GM18861 (cell line): ENCODE measurements around the gene DYNC1H1.
"Not testable (repeated sequence)": the region's sequence is repeated elsewhere in the genome, so short reads cannot be mapped to it uniquely, and the experiment has no call there.

Source experiments
- ATAC-seq: cut with Tn5 transposase; IDR thresholded peaks from one replicate; pipeline ENCODE4 v1.9.1; 2021; ENCODE audit not compliant: unreplicated experiment

Gene DYNC1H1

DNA sequence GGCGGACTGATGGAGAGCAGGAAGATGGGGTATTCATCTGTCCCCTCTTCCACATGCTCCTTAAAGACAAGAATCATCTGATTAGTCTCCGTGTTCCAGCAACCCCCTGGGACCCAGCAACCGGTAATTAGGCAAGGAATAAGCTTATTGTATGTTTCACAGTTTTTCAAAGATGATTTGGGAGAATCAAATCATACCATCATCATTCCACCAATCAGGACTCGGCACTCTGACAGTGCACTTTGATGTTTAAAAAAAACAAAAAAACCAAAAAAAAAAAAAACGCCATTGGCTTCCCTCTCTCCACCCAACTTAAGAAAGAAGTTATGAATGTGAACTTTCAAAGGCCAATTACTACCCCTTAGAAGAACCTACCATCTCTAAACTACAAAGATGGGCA, 1.3 kb upstream of the DYNC1H1 start:
- ATAC-seq = no peak

DNA sequence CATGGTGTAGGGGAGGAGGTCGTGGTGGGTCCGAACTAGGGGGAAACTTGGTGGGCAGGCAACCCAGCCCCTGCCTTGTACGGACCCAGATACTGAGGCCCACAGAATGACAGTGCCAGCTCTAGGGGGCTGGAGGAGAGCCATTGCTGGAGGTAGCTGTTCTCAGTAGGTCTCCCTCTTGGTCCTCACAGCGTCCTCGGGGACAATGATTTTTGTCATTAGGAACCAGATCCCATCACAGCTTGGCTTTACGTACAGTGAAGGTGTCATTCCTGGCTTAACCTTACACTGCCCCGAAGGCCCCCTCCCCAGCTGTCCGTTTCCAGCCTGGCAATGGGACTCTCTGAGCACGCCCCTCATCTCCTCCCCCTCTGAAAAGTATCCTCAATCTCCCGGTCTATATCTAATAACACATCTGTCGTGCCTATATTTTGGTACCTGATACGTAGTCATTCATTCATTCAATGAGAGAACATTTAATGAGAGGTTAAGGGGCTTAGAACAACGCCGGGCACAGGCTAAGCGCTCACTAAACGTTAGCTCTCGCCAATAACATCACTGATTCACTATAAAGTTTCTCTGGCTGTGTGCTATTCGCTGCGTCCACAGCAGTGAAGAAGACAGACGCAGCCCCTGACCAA, 597 bp upstream of the DYNC1H1 start:
- no peak for ATAC-seq

DNA sequence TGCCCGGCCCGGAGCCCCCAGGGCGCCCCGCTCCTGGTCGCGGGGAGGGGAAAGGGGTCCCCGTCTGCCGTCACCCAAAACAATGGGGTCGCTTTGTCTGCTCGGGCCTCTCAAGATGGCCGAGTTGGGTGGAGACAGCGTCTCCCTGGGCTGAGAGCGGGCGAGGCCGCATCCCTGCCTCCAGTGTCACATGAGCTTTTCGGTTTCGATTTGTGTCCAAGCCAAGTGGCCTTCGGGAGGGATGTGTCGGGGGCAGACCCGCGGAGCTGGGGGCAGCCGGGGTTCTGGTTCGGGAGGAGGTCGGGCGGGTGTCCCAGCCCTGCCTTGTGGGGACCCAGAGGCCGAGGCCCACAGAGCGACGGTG, 790 bp downstream of the DYNC1H1 start:
- ATAC-seq = peak; percentile 21

DNA sequence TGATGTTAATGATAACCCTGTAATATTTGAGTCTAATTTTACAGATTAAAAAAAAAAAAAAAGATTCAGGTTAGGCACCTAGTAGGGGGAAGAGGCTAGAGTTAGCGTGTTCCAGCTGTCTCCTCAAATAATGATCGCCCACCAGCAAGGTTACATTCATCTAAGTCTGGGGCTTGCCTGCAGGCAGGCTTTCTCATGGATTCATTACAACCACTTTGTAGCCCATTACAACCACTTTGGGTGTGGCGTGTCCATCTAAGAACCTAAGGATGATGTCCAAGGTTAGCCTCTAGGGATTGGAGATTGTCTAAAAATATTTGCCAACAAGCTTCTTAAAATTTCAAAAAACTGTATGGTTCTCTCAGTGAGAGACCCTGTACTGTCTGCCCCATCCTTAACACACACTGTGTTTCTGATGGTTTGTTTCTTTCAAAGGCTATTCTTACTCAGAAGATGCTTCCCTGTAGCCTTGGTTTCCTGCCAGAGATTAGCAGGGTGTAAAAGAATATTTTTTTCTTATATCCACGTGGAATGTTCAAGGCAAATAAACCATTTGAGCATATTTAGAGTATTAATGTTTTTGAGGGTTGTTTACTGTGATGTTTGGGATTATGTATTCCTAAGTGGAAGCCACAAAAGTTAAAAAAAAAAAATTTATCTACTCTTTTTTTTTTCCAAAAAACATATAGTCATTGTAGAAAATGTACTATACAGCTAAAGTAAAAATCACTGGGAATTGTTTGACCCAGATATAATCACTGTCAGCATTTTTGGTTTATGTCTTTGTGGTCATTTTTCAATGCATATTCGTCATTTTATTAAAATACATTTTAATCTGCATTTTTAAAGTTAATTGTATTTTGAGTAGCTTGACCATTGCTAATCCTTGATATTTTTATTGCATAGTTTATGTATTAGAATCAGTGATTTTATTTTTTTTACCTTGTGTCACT, 1.7 kb downstream of the DYNC1H1 start:
- no peak for ATAC-seq

DNA sequence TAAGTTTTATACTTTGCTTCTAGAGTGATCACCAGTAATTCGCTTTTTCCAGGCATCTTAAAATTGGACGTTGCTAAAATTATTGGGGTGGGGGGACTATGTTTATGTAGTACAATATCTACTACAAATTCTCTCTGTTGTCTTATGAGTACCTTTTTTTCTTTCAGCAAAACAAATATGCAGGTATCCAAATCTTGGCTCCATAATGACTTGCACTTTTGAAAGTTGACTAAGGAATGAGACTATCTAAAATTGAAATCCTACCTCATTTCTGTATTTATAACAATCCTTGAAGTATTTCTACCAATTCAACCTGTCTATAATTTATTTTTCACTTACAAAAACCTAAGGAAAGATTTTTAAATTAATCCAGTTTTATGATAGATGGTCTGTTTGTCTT, 2.4 kb downstream of the DYNC1H1 start:
- ATAC-seq = no peak

DNA sequence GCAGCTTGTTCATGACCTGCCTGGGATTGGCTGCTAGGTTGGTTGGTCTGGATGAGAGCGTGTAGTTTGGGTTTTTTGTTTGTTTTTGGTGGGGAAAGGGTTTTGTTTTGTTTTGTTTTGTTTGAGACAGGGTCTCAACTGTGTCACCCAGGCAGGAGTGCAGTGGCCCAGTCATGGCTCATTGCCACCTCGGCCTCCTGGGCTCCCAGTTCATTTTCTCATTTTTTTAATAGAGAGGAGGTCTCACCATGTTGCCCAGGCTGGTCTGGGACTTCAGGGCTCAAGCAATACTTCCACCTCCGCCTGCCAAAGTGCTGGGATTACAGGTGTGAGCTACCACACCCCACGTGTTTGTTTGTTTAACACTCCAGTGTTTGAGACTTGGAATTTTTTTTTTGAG, 3.8 kb downstream of the DYNC1H1 start:
- no peak for ATAC-seq

DNA sequence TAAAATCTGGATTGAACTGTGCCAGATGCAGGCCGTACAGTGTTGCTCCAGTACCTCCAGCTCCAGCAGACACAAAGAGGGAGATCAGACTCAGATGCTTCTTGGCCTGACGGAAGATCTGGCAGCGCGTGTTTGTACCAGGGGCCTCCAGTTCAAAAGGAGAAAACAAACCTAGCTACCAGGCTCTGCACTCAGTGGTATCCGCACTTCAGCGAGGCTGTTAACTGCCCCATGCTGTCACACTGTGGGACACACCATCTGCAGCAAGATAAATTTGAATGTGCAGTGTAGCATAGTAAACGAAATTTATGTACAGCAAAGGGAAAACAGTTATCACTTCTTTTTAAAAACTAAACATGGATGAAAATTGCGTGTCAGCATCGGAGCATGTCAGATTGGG, 5.1 kb downstream of the DYNC1H1 start:
- no peak for ATAC-seq

DNA sequence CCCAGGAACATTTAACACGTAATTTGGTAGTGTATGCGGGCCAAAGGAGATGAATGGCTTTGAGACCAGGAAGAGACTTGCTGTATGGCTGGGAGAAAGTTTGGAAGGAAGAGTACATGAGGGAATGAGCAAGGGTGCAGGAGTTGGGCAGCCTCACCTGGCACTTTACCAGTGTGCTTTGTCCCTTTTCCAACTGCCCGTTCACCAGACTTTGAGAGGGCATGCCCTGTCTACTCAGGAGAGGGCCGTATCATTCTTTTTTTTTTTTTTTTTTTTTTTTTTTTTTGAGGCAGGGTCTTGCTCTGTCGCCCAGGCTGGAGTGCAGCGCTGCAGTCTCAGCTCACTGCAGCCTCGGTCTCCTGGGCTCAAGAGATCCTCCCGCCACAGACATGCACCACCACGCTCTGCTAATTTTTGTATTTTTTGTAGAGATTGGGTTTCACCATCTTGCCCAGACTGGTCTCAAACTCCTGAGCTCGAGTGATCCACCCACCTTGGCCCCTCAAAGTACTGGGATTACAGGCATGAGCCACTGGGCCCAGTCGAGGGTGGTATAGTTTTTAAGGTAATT, 6.5 kb downstream of the DYNC1H1 start:
- no peak for ATAC-seq

DNA sequence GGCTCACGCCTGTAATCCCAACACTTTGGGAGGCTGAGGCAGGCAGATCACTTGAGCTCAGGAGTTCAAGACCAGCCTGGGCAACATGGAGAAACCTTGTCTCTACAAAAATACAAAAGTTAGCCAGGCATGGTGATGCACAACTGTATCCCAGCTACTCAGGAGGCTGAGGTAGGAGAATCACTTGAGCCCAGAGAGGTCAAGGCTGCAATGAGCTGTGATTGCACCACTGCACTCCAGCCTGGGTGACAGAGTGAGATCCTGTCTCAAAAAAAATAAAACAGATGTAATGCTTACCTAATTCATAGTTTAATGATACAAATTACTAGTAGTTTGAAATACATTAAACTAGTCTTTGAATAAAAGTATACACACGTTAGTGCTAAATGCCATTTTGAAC, 7.1 kb downstream of the DYNC1H1 start:
- ATAC-seq = not testable (repeated sequence)

DNA sequence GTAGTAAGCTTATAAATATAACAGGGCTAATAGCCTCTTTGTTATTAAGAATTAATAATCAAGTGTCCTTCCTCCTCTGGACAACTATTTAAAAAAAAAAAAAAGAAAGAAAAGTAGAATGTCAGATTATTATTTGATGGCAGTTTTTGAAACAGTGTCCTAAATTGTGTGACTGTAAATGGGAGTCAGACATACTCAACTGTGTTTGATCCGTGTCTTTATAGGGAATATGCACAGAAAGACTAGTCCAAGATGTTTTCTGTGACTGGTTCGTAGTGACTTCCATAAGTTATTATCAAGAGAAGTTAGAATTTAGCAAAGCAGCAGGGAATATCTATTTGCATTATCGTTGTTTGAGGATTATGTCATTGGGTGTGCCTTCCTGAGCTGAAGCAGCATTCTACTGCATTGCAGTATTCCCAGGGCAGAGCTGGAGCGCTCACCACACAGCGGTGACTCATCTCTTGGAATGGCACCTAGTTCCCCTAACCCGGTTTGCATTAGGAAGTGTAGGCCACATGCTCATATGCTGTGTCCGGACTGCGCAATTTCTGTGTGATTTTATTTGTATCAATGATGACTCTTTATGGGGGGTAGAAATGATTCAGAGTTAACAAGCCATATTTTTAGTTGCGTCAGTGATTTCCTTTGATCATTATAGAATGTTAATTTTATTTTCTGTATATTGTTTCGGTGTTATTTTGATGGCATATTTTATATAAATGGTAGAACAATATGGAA, 7.9 kb downstream of the DYNC1H1 start:
- no peak for ATAC-seq

DNA sequence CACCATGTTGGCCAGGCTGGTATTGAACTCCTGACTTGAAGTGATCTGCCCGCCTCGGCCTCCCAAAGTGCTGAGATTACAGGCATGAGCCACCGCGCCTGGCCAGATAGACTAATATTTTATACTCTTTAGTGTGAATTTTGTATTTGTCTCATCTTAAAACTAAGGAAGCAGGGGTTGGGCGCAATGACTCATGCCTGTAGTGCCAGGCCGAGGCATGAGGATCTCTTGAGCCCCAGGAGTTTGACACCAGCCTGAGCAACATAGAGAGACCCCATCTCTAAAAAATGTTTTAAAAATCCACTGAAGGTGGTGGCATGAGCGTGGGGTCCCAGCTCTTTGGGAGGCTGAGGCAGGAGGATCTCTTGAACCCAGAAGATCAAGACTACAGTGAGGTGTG, 9.0 kb downstream of the DYNC1H1 start:
- ATAC-seq = no peak

DNA sequence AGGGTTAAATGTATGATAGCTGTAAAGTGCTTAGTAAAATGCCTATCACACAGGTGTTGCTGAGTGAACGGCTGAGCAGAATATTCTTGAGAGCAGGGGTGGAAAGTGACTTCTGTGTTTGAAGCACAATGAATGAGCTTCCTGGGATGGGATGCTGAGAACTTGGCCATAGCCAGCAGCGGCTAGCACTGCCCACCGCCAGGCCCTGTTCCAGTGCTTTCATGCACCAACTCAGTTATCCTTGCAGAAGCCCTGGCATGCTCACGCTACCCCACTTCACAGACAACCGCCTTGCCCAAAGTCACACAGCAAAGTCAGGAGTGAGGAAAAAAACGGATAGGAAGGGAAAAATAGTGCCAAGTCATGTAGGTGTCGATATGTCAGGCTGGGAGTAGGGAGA, 10.9 kb downstream of the DYNC1H1 start:
- ATAC-seq = no peak

DNA sequence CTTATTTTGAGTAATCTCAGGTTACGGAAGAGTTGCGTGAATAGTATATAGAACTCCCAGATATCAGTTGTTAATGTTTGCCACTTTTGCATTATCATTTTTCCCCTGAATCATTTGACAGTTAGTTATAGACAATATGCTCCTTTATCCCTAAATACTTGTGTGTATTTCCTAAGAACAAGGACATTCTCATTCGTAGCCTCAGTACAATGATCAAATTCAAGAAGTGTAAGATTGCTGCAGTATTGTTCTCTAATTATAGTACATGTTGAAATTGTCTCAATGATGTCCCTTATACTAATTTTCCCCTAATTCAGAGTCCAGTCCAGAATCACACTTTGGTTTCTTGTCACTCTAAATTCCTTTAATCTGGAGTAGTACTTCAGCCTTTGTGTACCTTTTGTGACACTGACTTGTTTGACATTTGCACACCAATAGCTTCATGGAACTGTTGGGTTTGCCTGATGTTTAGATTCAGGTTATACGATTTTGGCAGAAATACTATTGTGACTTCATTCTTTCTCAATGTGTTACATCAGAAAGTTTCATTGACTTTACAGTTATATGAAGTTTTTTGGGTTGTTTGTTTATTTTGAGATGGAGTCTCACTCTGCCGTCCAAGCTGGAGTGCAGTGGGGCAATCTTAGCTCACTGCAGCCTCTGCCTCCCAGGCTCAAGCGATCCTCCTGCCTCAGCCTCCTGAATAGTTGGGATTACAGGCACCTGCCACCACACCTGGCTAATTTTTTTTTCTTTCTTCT, 13.1 kb downstream of the DYNC1H1 start:
- ATAC-seq = no peak

DNA sequence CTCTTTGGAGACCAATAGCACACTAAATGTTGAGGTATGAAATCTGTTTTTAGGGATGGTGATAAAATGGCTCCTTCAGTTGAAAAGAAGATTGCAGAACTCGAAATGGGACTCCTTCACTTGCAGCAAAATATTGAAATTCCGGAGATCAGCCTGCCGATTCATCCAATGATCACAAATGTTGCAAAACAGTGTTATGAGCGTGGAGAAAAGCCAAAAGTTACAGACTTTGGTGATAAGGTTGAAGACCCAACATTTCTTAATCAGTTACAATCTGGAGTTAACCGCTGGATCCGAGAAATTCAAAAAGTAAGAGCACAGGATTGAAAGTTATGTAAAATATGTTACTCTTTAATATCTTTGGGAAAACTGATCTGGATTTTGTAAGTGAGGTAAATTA, 15.3 kb downstream of the DYNC1H1 start:
- ATAC-seq = no peak

DNA sequence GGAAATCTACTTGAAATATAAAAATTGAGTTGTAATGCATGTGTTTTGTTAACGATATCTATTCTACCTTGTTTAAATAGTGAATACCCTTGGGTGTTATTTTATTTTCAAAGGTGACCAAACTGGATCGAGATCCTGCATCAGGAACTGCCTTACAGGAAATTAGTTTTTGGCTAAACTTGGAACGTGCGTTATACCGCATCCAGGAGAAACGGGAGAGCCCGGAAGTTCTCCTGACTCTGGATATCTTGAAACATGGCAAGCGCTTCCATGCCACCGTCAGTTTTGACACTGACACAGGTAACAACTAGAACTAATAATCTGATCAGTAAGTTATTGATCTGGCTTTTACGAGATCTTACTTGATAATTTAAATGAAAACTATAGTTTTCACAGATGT, 15.9 kb downstream of the DYNC1H1 start:
- no peak for ATAC-seq

DNA sequence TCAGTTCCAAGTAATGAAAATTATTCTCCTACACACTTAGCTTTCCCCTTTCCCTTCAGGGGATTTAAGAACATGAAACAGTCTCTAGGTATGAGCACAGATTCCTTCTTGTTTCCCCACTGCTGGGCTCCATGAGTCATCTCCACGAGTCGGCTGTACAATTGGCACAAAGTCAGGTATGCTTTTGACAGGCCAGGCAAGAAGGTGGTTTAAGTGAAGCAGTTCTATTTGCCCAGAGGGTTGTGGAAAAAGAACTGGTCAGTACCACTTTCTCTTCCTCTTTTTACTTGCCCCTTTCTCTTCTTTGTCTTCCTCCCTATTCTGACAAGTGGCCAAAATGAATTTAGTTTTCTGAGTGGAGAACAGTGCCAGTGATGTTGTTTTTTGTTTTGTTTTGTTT, 16.3 kb downstream of the DYNC1H1 start:
- peak; percentile 96 for ATAC-seq

DNA sequence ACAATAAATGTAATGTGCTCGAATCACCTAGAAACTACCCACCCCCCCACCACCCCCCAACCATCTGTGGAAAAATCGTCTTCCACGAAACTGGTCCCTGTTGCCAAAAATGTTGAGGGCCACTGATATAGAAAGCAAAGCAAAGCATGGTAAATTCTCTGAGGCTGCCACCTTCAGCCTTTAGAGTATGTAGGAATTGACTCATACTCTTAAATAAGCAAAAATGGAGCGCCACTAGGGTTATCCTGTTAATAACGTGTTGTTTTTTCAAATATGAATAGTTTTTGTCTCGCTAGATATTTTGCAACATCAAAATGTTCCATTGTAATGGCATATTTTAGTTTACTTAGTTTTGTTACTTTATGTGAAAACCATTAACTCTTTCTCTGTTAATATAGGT, 18.2 kb downstream of the DYNC1H1 start:
- no peak for ATAC-seq

DNA sequence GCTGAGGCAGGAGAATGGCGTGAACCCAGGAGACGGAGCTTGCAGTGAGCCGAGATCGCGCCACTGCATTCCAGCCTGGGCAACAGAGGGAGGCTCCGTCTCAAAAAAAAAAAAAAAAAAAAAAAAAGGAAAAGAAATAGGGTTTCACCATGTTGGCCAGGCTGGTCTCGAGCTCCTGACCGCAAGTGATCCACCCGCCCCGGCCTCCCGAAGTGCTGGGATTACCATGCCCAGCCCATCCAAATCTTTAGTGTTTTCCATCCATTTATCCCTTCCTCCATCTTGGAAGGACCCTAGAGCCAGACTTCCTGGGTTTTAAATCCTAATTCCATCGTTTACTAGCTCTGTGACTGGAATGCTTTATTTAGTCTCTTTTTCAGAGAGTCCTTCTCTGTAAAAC, 20.5 kb downstream of the DYNC1H1 start:
- ATAC-seq = not testable (repeated sequence)

DNA sequence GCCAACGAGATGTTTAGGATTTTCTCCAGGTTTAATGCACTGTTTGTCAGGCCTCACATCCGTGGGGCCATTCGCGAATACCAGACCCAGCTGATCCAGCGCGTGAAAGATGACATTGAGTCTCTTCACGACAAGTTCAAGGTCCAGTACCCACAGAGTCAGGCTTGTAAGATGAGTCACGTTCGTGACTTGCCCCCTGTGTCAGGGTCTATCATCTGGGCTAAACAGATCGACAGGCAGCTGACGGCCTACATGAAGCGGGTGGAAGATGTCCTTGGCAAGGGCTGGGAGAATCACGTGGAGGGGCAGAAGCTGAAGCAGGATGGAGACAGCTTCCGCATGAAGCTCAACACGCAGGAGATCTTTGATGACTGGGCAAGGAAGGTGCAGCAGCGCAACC, 21.6 kb downstream of the DYNC1H1 start:
- ATAC-seq = no peak

DNA sequence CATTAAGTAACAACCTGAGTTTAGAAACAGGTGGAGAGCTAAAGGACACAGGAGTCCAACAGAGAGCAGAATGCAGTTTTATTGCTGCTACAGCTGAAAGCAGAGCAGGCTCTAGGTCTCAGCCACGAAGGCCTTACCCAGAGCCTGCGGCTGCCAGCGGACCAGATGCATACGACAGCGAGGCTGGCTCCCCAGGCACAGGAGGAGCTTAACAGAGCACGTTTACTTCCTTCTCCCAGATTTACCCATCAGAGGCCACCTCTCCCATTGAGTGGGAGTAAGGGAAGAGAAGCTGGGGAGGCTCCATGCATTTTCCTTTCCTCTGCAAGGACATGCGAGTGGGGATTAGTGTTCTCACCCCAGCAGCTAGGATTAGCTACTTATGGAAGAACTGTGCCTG, 22.6 kb downstream of the DYNC1H1 start:
- ATAC-seq = no peak

DNA sequence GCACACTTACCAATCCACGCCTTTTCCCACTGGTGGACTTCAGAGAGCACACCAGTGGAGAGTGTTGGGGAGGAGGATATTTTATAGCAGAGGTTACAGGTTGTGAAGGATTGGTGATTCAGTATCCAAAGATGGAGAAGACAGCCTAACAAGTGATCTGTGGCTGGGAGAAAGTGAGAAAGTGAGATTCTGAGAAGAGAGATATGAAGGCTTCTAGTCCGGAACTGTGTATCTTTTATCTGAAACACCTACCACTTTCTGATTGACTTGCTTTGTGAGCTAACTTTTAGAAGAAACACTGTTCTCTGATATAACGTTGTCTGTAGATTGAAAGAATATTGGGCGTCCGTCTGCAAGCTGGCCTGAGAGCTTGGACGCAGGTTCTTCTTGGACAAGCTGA, 24.0 kb downstream of the DYNC1H1 start:
- no peak for ATAC-seq
